ENCODE data around the gene ULK4.

DNA sequence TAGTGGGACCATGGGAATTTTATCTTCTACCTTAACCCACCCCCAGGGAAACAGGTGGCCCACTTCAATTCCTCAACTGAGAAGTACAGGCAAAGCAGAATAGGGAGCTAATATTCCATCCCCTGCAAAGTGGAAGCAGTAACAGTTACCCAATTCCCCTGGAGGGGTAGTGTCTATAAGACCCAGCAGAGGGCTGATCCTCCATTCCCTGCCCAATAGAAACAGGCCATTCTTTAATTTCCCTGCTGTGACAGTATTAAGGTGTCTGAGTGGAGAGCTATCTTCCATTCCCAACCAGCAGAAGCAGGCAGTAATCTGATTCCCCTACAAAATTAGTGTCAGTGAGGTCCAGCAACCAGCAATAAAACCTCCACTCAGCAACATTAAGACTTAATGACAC, 219.8 kb downstream of the ULK4 start:
- TF ChIP-seq KDM5A (IDR thresholded peaks at IDR 0.05; ENCODE audit: low read length) (no peak), JUND (IDR thresholded peaks at IDR 0.05; ENCODE audit: low read length) (no peak), BRCA1 (IDR thresholded peaks at IDR 0.05; ENCODE audit: low read depth, low read length) (no peak), BACH1 (IDR thresholded peaks at IDR 0.05; ENCODE audit: low read length) (no peak), GABPA (IDR thresholded peaks at IDR 0.05; ENCODE audit: borderline replicate concordance, insufficient read depth, low read length) (no peak), EGR1 (IDR thresholded peaks at IDR 0.05; ENCODE audit: borderline replicate concordance, low read depth, low read length) (no peak)
- TF ChIP-seq, protein P1, sequence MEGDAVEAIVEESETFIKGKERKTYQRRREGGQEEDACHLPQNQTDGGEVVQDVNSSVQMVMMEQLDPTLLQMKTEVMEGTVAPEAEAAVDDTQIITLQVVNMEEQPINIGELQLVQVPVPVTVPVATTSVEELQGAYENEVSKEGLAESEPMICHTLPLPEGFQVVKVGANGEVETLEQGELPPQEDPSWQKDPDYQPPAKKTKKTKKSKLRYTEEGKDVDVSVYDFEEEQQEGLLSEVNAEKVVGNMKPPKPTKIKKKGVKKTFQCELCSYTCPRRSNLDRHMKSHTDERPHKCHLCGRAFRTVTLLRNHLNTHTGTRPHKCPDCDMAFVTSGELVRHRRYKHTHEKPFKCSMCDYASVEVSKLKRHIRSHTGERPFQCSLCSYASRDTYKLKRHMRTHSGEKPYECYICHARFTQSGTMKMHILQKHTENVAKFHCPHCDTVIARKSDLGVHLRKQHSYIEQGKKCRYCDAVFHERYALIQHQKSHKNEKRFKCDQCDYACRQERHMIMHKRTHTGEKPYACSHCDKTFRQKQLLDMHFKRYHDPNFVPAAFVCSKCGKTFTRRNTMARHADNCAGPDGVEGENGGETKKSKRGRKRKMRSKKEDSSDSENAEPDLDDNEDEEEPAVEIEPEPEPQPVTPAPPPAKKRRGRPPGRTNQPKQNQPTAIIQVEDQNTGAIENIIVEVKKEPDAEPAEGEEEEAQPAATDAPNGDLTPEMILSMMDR (IDR thresholded peaks at IDR 0.05; ENCODE audit: control extremely low read depth in 1 of 3, insufficient read depth in 1 of 3, low read depth in 1 of 3, low read length in 3 of 3) = peak in 2 of 3 experiments; percentile 8 to 27; a peak in 2 of 4 replicates

Measured in H1 (cell line).